ENCODE data around the gene CKLF.
"Not testable (repeated sequence)": the region's sequence is repeated elsewhere in the genome, so short reads cannot be mapped to it uniquely, and the experiment has no call there.

The CKLF gene

GRCh38 chr16:66599726-66600125 lies 47.4 kb downstream of the CKLF start:
- DNase-seq = no peak

- DNase-seq = no peak
Observed at GRCh38 chr16:66600477-66600876, 48.1 kb downstream of the CKLF start.

- no peak for DNase-seq
Observed at GRCh38 chr16:66601471-66601870, 49.1 kb downstream of the CKLF start.

GRCh38 chr16:66603537-66604375 lies 51.4 kb downstream of the CKLF start:
- peak in 1 of 2 experiments; percentile 70 for DNase-seq

- peak in 1 of 2 experiments; percentile 70 for DNase-seq
Observed at GRCh38 chr16:66604376-66605176, 52.2 kb downstream of the CKLF start, which contains the start of gene CMTM3. CMTM3 (plus strand) TSS chr16:66604704; CDS start chr16:66604806, 102 bp downstream.

GRCh38 chr16:66605177-66605978 lies 53.0 kb downstream of the CKLF start:
- peak in 1 of 2 experiments; percentile 43 for DNase-seq

- no peak for DNase-seq
Observed at GRCh38 chr16:66605979-66606751, 53.8 kb downstream of the CKLF start.

- DNase-seq = peak; percentile 47 to 89
Observed at GRCh38 chr16:66608241-66609138, 56.1 kb downstream of the CKLF start.

GRCh38 chr16:66609139-66609510 lies 56.7 kb downstream of the CKLF start:
- no peak for DNase-seq

GRCh38 chr16:66610111-66610820 lies 57.9 kb downstream of the CKLF start:
- no peak for DNase-seq

- DNase-seq = not testable (repeated sequence)
Observed at GRCh38 chr16:66611911-66612310, 59.5 kb downstream of the CKLF start.

- no peak for DNase-seq
Observed at GRCh38 chr16:66612422-66612821, 60.0 kb downstream of the CKLF start.

- no peak for DNase-seq
Observed at GRCh38 chr16:66614161-66614802, 61.9 kb downstream of the CKLF start.

Measured in SW 1271 (cell line).